Transverse colon (tissue), 4 donors: Measurements from ENCODE around the gene LRRC75A. TPM values are rescaled to one million over a fixed set of nuclear protein-coding genes. Genes with fewer than 3 reads are reported as not detected.

Experiments used
- DNase-seq: peaks from one replicate; pipeline ENCODE4 v3.0.0-alpha.2; 2019
- H3K27ac ChIP-seq, 4 donors: fragments of 200-600 bp; sonication (generic); 2 replicates each; pipeline ENCODE4 v1.5.1; 2016 to 2018; ENCODE audit warnings: inconsistent platforms in 4 of 4
- H3K27me3 ChIP-seq: fragments of 200-600 bp; sonication (generic); 2 replicates; pipeline ENCODE4 v1.5.1; 2017; ENCODE audit warnings: inconsistent platforms
- H3K36me3 ChIP-seq, 4 donors: fragments of 200-600 bp; sonication (generic); 2 replicates each; pipeline ENCODE4 v1.5.1; 2017 to 2019; ENCODE audit warnings: inconsistent platforms in 4 of 4
- H3K4me1 ChIP-seq, 4 donors: fragments of 200-600 bp; sonication (generic); 2 replicates each; pipeline ENCODE4 v1.5.1; 2017 to 2020; ENCODE audit warnings: inconsistent platforms in 4 of 4
- H3K4me3 ChIP-seq, 4 donors: fragments of 200-600 bp; sonication (generic); 1 replicate in 1 of 4; 2 replicates in 3 of 4; pipeline versions ENCODE4 v1.5.1 to v1.6.1; 2017 to 2019; ENCODE audit warnings: inconsistent platforms in 4 of 4
- H3K9me3 ChIP-seq, 2 donors: fragments of 200-600 bp; sonication (generic); 2 replicates each; pipeline ENCODE4 v1.5.1; 2017 to 2019; ENCODE audit warnings: inconsistent platforms in 2 of 2
- CTCF ChIP-seq, 5 experiments: fragments of 200-600 bp in 3 of 5; fragments of 450-650 bp in 2 of 5; sonication (generic) in 3 of 5; IDR thresholded peaks; 1 replicate in 2 of 5; 2 replicates in 3 of 5; pipeline ENCODE4 v1.5.1; 2016 to 2017; ENCODE audit warnings: antibody characterized with exemption in 5 of 5, inconsistent platforms in 3 of 5, mild to moderate bottlenecking in 2 of 5, moderate library complexity in 1 of 5
- EP300 ChIP-seq: sonication (generic); formaldehyde crosslinking; IDR thresholded peaks from one replicate; pipeline ENCODE4 v1.6.1; 2017; ENCODE audit warnings: antibody characterized with exemption, low read depth
- POLR2A ChIP-seq: fragments of 450-650 bp; IDR thresholded peaks from one replicate; pipeline ENCODE4 v1.6.1; 2016; ENCODE audit warnings: antibody characterized with exemption, mild to moderate bottlenecking, moderate library complexity
- POLR2AphosphoS5 ChIP-seq, 3 donors: sonication (generic); formaldehyde crosslinking; IDR thresholded peaks; one replicate each; pipeline ENCODE4 v1.6.1; 2016; ENCODE audit warnings: antibody characterized with exemption in 3 of 3
- WGBS, 2 donors: methylation state at CpG; one replicate each; pipeline ENCODE4 v1.1.5; 2018; ENCODE audit warnings: low coverage in 1 of 2; 5-methylcytosine and 5-hydroxymethylcytosine counted together
- in situ Hi-C, 4 donors: fragments of 200-750 bp; cut with MboI; loops; one replicate each; pipeline versions ENCODE4 v1.15.0 to v1.15.1; 2017; ENCODE audit warnings: low sequenced_read_pairs in 3 of 4, low pct_ligation_motif_present in 1 of 4, low pct_unique_long_range_greater_than_20kb in 1 of 4
- intact Hi-C: fragments of 100-400 bp; cut with DNase I; formaldehyde crosslinking; loops from one replicate; pipeline ENCODE4 v1.15.1; 2023; ENCODE audit warnings: low total_unique reads
- total RNA-seq, 4 donors: library from RNA; depleted of rRNA; stranded (reverse); fragments of >200 nt; gene quantifications; one replicate each; pipeline ENCODE4 v1.1.0, GENCODE V29; 2016

The LRRC75A gene
- total RNA-seq, 4 donors from 2014 or later = 67.9 to 194 (median 115) TPM

GRCh38 chr17:16475179-16475704 is 16.8 kb downstream of the LRRC75A start:
- H3K36me3 ChIP-seq = no peaks in the 10 kb centered on the region
- H3K4me3 ChIP-seq = no peak overlapping the region
- H3K4me1 ChIP-seq = peaks cover 3 to 23% (median 11%) of the 10 kb centered on the region in 4 donors
- no peak for TF ChIP-seq POLR2A
- DNase-seq = no peak
- no peaks in the 10 kb centered on the region for H3K27me3 ChIP-seq
- 78 to 88% methylated on average over 3 to 4 of the region's 4 CpGs for WGBS, 2 donors
- no peak overlapping the region for H3K27ac ChIP-seq
- in situ Hi-C loops = no loop called here
- intact Hi-C loops = no loop called here
- H3K9me3 ChIP-seq = no peaks in the 10 kb centered on the region

GRCh38 chr17:16474012-16474725 is 17.8 kb downstream of the LRRC75A start:
- Histone ChIP-seq H3K27ac (no peak overlapping the region), H3K4me3 (no peak overlapping the region), H3K9me3 (no peaks in the 10 kb centered on the region), H3K27me3 (no peaks in the 10 kb centered on the region), H3K4me1 (peaks cover 3 to 22% (median 11%) of the 10 kb centered on the region in 4 donors), H3K36me3 (no peaks in the 10 kb centered on the region)
- intact Hi-C loops (no loop called here), in situ Hi-C loops (no loop called here)
- no peak for TF ChIP-seq POLR2AphosphoS5 (IDR thresholded peaks at IDR 0.05)
- TF ChIP-seq EP300 = no peak
- no peak for TF ChIP-seq POLR2A
- TF ChIP-seq CTCF (IDR thresholded peaks at IDR 0.05) = no peak
- DNase-seq = no peak
- 79 to 81% methylated on average over 3 to 12 of the region's 13 CpGs for WGBS, 2 donors

GRCh38 chr17:16473044-16474011 is 18.7 kb downstream of the LRRC75A start:
- no peaks in the 10 kb centered on the region for H3K27me3 ChIP-seq
- TF ChIP-seq POLR2A (no peak), EP300 (no peak), CTCF (IDR thresholded peaks at IDR 0.05) (no peak), POLR2AphosphoS5 (IDR thresholded peaks at IDR 0.05) (no peak)
- in situ Hi-C loops = no loop called here
- DNase-seq = no peak
- H3K27ac ChIP-seq = no peak overlapping the region
- H3K36me3 ChIP-seq = no peaks in the 10 kb centered on the region
- H3K4me1 ChIP-seq = peaks cover 0 to 21% (median 10%) of the 10 kb centered on the region in 4 donors
- intact Hi-C loops = no loop called here
- H3K9me3 ChIP-seq = no peaks in the 10 kb centered on the region
- no peak overlapping the region for H3K4me3 ChIP-seq
- WGBS, 2 donors = 82 to 89% methylated on average over 7 to 19 of the region's 20 CpGs

- no peaks in the 10 kb centered on the region for H3K27me3 ChIP-seq
- H3K4me3 ChIP-seq = no peak overlapping the region
- H3K9me3 ChIP-seq = no peaks in the 10 kb centered on the region
- H3K27ac ChIP-seq = no peak overlapping the region
- DNase-seq = no peak
- intact Hi-C loops (no loop called here), in situ Hi-C loops (no loop called here)
- H3K4me1 ChIP-seq = peaks cover 0 to 22% (median 8%) of the 10 kb centered on the region in 4 donors
- no peak for TF ChIP-seq POLR2A
- TF ChIP-seq CTCF (IDR thresholded peaks at IDR 0.05) = no peak
- no peak for TF ChIP-seq EP300
- TF ChIP-seq POLR2AphosphoS5 (IDR thresholded peaks at IDR 0.05) = no peak
- H3K36me3 ChIP-seq = no peaks in the 10 kb centered on the region
- WGBS, 2 donors = 90 to 92% methylated on average over 2 to 6 of the region's 6 CpGs
Measured at GRCh38 chr17:16472539-16472938, 19.5 kb downstream of the LRRC75A start.
